ENCODE data around the gene C9. TPM values are rescaled to one million over a fixed set of nuclear protein-coding genes. Genes with fewer than 3 reads are reported as not detected.

The C9 gene
- total and polyA plus RNA-seq, 3 donors from 2014 or later = 0.16 to 0.95 (median 0.74) TPM

DNA sequence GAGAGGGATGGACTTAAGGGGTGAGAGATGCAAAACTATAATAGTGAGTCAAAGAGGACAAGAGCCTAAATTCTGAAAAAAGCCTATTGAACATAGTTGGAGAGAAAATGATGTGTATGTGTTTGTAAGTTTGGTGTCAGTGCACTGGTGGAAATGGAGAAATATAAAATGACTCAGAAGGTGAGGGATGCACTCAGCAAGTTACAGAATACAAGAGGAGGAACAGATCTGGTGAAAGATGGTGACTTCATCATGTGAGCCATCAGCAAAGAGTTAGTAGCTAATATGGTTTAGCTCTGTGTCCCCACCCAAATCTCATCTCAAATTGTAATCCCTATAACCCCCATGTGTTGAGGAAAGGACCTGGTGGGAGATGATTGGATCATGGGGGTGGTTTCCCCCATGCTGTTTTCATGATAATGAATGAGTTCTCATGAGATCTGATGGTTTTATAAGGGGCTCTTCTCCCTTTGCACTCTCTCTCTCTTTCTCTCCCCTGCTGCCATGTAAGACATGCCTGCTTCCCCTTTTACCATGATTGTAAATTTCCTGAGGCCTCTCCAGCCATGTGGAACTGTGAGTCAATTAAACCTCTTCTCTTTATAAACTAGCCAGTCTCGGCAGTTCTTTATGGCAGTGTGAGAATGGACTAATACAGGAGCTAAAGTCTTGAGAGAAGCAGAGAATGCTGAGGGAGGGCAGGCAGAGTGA, 114.6 kb downstream of the C9 start:
- no peak for DNase-seq
- Histone ChIP-seq H3K4me1 (no peaks in the 10 kb centered on the region), H3K27me3 (no peaks in the 10 kb centered on the region), H3K9me3 (no peaks in the 10 kb centered on the region), H3K4me3 (no peak overlapping the region), H3K27ac (no peak overlapping the region), H3K36me3 (ENCODE audit: low read depth, missing control alignments) (no peaks in the 10 kb centered on the region)
- 58 to 66% methylated on average over 1 of the region's 1 CpG for WGBS, 2 donors
- intact Hi-C loops (cut with DNase I; ENCODE audit: low total_unique reads) = no loop called here
- TF ChIP-seq POLR2A (IDR thresholded peaks at IDR 0.05) = no peak
- TF ChIP-seq, protein P1, sequence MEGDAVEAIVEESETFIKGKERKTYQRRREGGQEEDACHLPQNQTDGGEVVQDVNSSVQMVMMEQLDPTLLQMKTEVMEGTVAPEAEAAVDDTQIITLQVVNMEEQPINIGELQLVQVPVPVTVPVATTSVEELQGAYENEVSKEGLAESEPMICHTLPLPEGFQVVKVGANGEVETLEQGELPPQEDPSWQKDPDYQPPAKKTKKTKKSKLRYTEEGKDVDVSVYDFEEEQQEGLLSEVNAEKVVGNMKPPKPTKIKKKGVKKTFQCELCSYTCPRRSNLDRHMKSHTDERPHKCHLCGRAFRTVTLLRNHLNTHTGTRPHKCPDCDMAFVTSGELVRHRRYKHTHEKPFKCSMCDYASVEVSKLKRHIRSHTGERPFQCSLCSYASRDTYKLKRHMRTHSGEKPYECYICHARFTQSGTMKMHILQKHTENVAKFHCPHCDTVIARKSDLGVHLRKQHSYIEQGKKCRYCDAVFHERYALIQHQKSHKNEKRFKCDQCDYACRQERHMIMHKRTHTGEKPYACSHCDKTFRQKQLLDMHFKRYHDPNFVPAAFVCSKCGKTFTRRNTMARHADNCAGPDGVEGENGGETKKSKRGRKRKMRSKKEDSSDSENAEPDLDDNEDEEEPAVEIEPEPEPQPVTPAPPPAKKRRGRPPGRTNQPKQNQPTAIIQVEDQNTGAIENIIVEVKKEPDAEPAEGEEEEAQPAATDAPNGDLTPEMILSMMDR (IDR thresholded peaks at IDR 0.05) = no peak

DNA sequence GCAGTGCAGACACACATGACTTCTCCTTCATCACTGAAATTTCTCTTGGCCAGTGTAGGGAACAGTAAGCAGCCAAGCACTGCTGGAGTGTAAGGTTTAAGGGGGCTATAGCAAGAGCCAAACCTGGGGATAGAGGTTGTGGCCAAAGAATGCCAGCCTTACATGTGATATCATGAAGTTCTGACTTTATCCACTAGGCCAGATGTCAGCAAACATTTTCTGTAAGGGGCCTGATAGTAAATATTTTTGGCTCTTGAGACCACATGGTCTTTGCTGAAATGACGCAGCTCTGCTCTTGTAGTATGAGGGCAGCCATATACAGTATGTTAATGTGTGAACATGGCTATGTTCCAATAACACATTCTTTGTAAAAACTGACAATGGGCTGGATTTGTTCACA, 115.2 kb downstream of the C9 start:
- WGBS, 2 donors = 94 to 100% methylated on average over 1 of the region's 1 CpG
- Histone ChIP-seq H3K27me3 (no peaks in the 10 kb centered on the region), H3K4me3 (no peak overlapping the region), H3K4me1 (no peaks in the 10 kb centered on the region), H3K27ac (no peak overlapping the region), H3K9me3 (no peaks in the 10 kb centered on the region), H3K36me3 (ENCODE audit: low read depth, missing control alignments) (no peaks in the 10 kb centered on the region)
- no peak for DNase-seq
- intact Hi-C loops (cut with DNase I; ENCODE audit: low total_unique reads) = no loop called here
- TF ChIP-seq, protein P1 (IDR thresholded peaks at IDR 0.05) = no peak
- no peak for TF ChIP-seq POLR2A (IDR thresholded peaks at IDR 0.05)

GRCh38 chr5:39240750-39241149, 123.5 kb downstream of the C9 start:
- TF ChIP-seq, protein P1 (IDR thresholded peaks at IDR 0.05) = no peak
- no peak for TF ChIP-seq POLR2A (IDR thresholded peaks at IDR 0.05)
- Histone ChIP-seq H3K36me3 (ENCODE audit: low read depth, missing control alignments) (no peaks in the 10 kb centered on the region), H3K27me3 (no peaks in the 10 kb centered on the region), H3K9me3 (no peaks in the 10 kb centered on the region), H3K4me1 (no peaks in the 10 kb centered on the region), H3K27ac (no peak overlapping the region), H3K4me3 (no peak overlapping the region)
- WGBS, 2 donors = 78 to 81% methylated on average over 1 of the region's 1 CpG
- DNase-seq = no peak
- intact Hi-C loops (cut with DNase I; ENCODE audit: low total_unique reads) = no loop called here

- H3K27me3 ChIP-seq = no peaks in the 10 kb centered on the region
- H3K4me3 ChIP-seq = no peak overlapping the region
- no peaks in the 10 kb centered on the region for H3K4me1 ChIP-seq
- H3K36me3 ChIP-seq (ENCODE audit: low read depth, missing control alignments) = no peaks in the 10 kb centered on the region
- TF ChIP-seq POLR2A (IDR thresholded peaks at IDR 0.05) = no peak
- TF ChIP-seq, protein P1 (IDR thresholded peaks at IDR 0.05) = no peak
- WGBS, 2 donors = 53 to 75% methylated on average over 3 of the region's 3 CpGs
- H3K9me3 ChIP-seq = no peaks in the 10 kb centered on the region
- intact Hi-C loops (cut with DNase I; ENCODE audit: low total_unique reads) = no loop called here
- H3K27ac ChIP-seq = no peak overlapping the region
- DNase-seq = no peak
Measured at GRCh38 chr5:39238366-39239105, 125.8 kb downstream of the C9 start.

Measured in testis (tissue), 3 donors.